H1 (cell line): Measurements from ENCODE around the gene PDRG1. TPM values are rescaled to one million over a fixed set of nuclear protein-coding genes. Genes with fewer than 3 reads are reported as not detected.

ENCODE experiments used
- CTCF ChIA-PET: fragments of 300-600 bp; sonication (Branson Sonifier 250); formaldehyde crosslinking; loops from one replicate; lab custom pipeline; 2021; ENCODE audit not compliant: partially characterized antibody; lab: Charles Lee
- POLR2A ChIA-PET: fragments of 300-600 bp; sonication (Branson Sonifier 250); formaldehyde crosslinking; loops from one replicate; lab custom pipeline; 2021; ENCODE audit warnings: inconsistent platforms; ENCODE audit not compliant: partially characterized antibody; lab: Charles Lee
- DNase-seq, 2 experiments: peaks; one replicate each; pipeline versions ENCODE4 v3.0.0 to v3.0.0-alpha.2; 2010 to 2022; ENCODE audit warnings: low spot score in 2 of 2, low read depth in 1 of 2, mixed read lengths in 1 of 2
- FAIRE-seq: peaks from 2 replicates; lab custom pipeline; 2011; peaks lifted over from hg19 to GRCh38; lab: Jason Lieb, UNC
- H2AFZ ChIP-seq: 2 replicates; pipeline ENCODE4 v1.8.1; 2012; ENCODE audit warnings: low read length, inconsistent platforms
- H2AK5ac ChIP-seq: 2 replicates; pipeline ENCODE4 v1.6.1; 2013; ENCODE audit warnings: low read depth, low read length
- H2BK120ac ChIP-seq: replicated peaks from 2 replicates; pipeline ENCODE3; 2013; ENCODE audit warnings: low read depth, low read length, inconsistent platforms
- H2BK12ac ChIP-seq: 2 replicates; pipeline ENCODE4 v1.6.1; 2013; ENCODE audit warnings: low read depth, low read length
- H2BK15ac ChIP-seq: 2 replicates; pipeline ENCODE4 v1.6.1; 2013; ENCODE audit warnings: low read length
- H2BK20ac ChIP-seq: 2 replicates; pipeline ENCODE4 v1.6.1; 2013; ENCODE audit warnings: low read length
- H2BK5ac ChIP-seq: 2 replicates; pipeline ENCODE4 v1.6.1; 2013; ENCODE audit warnings: low read depth, low read length
- H3K14ac ChIP-seq: 2 replicates; pipeline ENCODE4 v1.6.1; 2013; ENCODE audit warnings: inconsistent platforms; ENCODE audit not compliant: insufficient read length
- H3K18ac ChIP-seq: 2 replicates; pipeline ENCODE4 v1.6.1; 2013; ENCODE audit warnings: low read length; ENCODE audit errors: extremely low read depth
- H3K23ac ChIP-seq: 2 replicates; pipeline ENCODE4 v1.6.1; 2013; ENCODE audit warnings: inconsistent platforms; ENCODE audit not compliant: insufficient read length
- H3K23me2 ChIP-seq: 2 replicates; pipeline ENCODE4 v1.6.1; 2013; ENCODE audit warnings: low read depth, low read length
- H3K27ac ChIP-seq: 2 replicates; pipeline ENCODE4 v1.6.1; 2011; ENCODE audit warnings: low read depth, low read length, inconsistent platforms
- H3K27me3 ChIP-seq, 4 experiments: replicated peaks in 1 of 4; 1 replicate in 1 of 4; 2 replicates in 3 of 4; pipeline versions ENCODE4 v1.6.1 to v1.8.1; 2011 to 2013; ENCODE audit warnings: low read length in 3 of 4, mild to moderate bottlenecking in 3 of 4, inconsistent platforms in 2 of 4, mixed read lengths in 2 of 4, moderate library complexity in 1 of 4; ENCODE audit not compliant: control insufficient read depth in 3 of 4, insufficient read depth in 3 of 4; ENCODE audit errors: extremely low read depth in 1 of 4
- H3K36me3 ChIP-seq, 4 experiments: 2 replicates each; pipeline versions ENCODE4 v1.6.1 to v1.8.1; 2011 to 2013; ENCODE audit warnings: mild to moderate bottlenecking in 4 of 4, low read length in 3 of 4, moderate library complexity in 2 of 4, control low read depth in 1 of 4, inconsistent platforms in 1 of 4; ENCODE audit not compliant: insufficient read depth in 4 of 4, control insufficient read depth in 2 of 4
- H3K4ac ChIP-seq: replicated peaks from 2 replicates; pipeline ENCODE3; 2013; ENCODE audit warnings: low read length, low read depth, mixed read lengths, inconsistent platforms; ENCODE audit not compliant: insufficient read length
- H3K4me1 ChIP-seq, 4 experiments: replicated peaks in 1 of 4; 1 replicate in 1 of 4; 2 replicates in 3 of 4; pipeline versions ENCODE4 v1.6.1 to v1.8.1; 2011 to 2013; ENCODE audit warnings: low read length in 3 of 4, inconsistent platforms in 2 of 4, mixed read lengths in 1 of 4; ENCODE audit not compliant: insufficient read depth in 4 of 4, control insufficient read depth in 3 of 4
- H3K4me2 ChIP-seq, 2 experiments: 2 replicates each; pipeline versions ENCODE4 v1.6.1 to v1.8.1; 2011 to 2013; ENCODE audit warnings: low read depth in 2 of 2, low read length in 2 of 2, control low read depth in 1 of 2, inconsistent platforms in 1 of 2, mild to moderate bottlenecking in 1 of 2; ENCODE audit not compliant: insufficient read depth in 1 of 2
- H3K4me3 ChIP-seq, 4 experiments: fragments of 200-600, 300-600 bp in 1 of 4; sonication (generic), shearing (Covaris generic), sonication (Bioruptor Twin) in 1 of 4; 2 replicates each; pipeline versions ENCODE4 v1.5.1 to v1.8.1; 2011 to 2016; ENCODE audit warnings: low read length in 4 of 4, low read depth in 3 of 4, control low read depth in 2 of 4, inconsistent platforms in 2 of 4, mild to moderate bottlenecking in 2 of 4, mixed read lengths in 1 of 4, moderate library complexity in 1 of 4; ENCODE audit not compliant: insufficient read depth in 2 of 4; ENCODE audit errors: extremely low read depth in 1 of 4
- H3K56ac ChIP-seq: replicated peaks from 2 replicates; pipeline ENCODE3; 2013; ENCODE audit warnings: low read depth, mild to moderate bottlenecking, mixed read lengths, low read length, inconsistent platforms; ENCODE audit not compliant: insufficient read length
- H3K79me1 ChIP-seq: 2 replicates; pipeline ENCODE4 v1.6.1; 2013; ENCODE audit warnings: low read depth, low read length, control low read depth
- H3K79me2 ChIP-seq, 2 experiments: 2 replicates each; pipeline versions ENCODE4 v1.6.1 to v1.8.1; 2012 to 2013; ENCODE audit warnings: low read length in 2 of 2, mild to moderate bottlenecking in 2 of 2, inconsistent platforms in 1 of 2; ENCODE audit not compliant: insufficient read depth in 2 of 2, control insufficient read depth in 1 of 2
- H3K9ac ChIP-seq, 4 experiments: replicated peaks in 1 of 4; 1 replicate in 1 of 4; 2 replicates in 3 of 4; pipeline versions ENCODE4 v1.6.1 to v1.8.1; 2011 to 2013; ENCODE audit warnings: low read depth in 3 of 4, low read length in 3 of 4, control low read depth in 2 of 4, mild to moderate bottlenecking in 2 of 4, moderate library complexity in 2 of 4, inconsistent platforms in 1 of 4; ENCODE audit errors: extremely low read depth in 1 of 4
- H3K9me3 ChIP-seq, 2 experiments: 2 replicates each; pipeline versions ENCODE4 v1.6.1 to v1.8.1; 2012 to 2013; ENCODE audit warnings: mild to moderate bottlenecking in 2 of 2, moderate library complexity in 2 of 2, control low read depth in 1 of 2, inconsistent platforms in 1 of 2, low read depth in 1 of 2, low read length in 1 of 2, mixed read lengths in 1 of 2; ENCODE audit not compliant: insufficient read depth in 2 of 2
- H4K20me1 ChIP-seq, 2 experiments: replicated peaks in 1 of 2; 2 replicates each; pipeline versions ENCODE3 to v1.8.1; 2011 to 2013; ENCODE audit warnings: inconsistent platforms in 2 of 2, low read length in 2 of 2, mild to moderate bottlenecking in 1 of 2; ENCODE audit not compliant: insufficient read depth in 2 of 2, control insufficient read depth in 1 of 2
- H4K5ac ChIP-seq: 2 replicates; pipeline ENCODE4 v1.6.1; 2013; ENCODE audit warnings: low read length, low read depth, mixed read lengths, inconsistent platforms; ENCODE audit not compliant: insufficient read length
- H4K8ac ChIP-seq: 2 replicates; pipeline ENCODE4 v1.8.0; 2013; ENCODE audit warnings: mild to moderate bottlenecking, moderate library complexity, low read length, inconsistent platforms; ENCODE audit not compliant: insufficient read depth; ENCODE audit errors: extremely low read depth
- H4K91ac ChIP-seq: replicated peaks from 2 replicates; pipeline ENCODE3; 2013; ENCODE audit warnings: low read length, mixed read lengths, inconsistent platforms; ENCODE audit not compliant: insufficient read length
- ASH2L ChIP-seq: fragments of 200-600, 300-600 bp; sonication (generic); IDR thresholded peaks from one replicate; pipeline ENCODE4 v1.7.1; 2017; ENCODE audit warnings: low read length
- CHD1 ChIP-seq: IDR thresholded peaks from 2 replicates; pipeline ENCODE4 v1.6.1; 2012; ENCODE audit warnings: low read depth, low read length, improper control_type of control experiment
- CHD2 ChIP-seq: IDR thresholded peaks from 2 replicates; pipeline ENCODE4 v1.6.1; 2012; ENCODE audit warnings: low read length, improper control_type of control experiment
- CTBP2 ChIP-seq: IDR thresholded peaks from 2 replicates; pipeline ENCODE4 v1.7.0; 2011; ENCODE audit warnings: borderline replicate concordance, mild to moderate bottlenecking, moderate library complexity, mixed read lengths, low read length; ENCODE audit not compliant: insufficient read depth, insufficient read length
- GTF2F1 ChIP-seq: IDR thresholded peaks from 2 replicates; pipeline ENCODE4 v1.6.1; 2012; ENCODE audit warnings: low read depth, low read length, improper control_type of control experiment, borderline replicate concordance
- KDM1A ChIP-seq: fragments of 200-600, 300-600 bp; sonication (generic); IDR thresholded peaks from 2 replicates; pipeline ENCODE4 v1.7.1; 2016; ENCODE audit warnings: mild to moderate bottlenecking, low read length, borderline replicate concordance
- MAFK ChIP-seq: IDR thresholded peaks from 2 replicates; pipeline ENCODE4 v1.6.1; 2012; ENCODE audit warnings: low read depth, mild to moderate bottlenecking, improper control_type of control experiment, low read length
- TAF1 ChIP-seq: IDR thresholded peaks from 2 replicates; pipeline ENCODE4 v1.6.1; 2011; ENCODE audit warnings: mild to moderate bottlenecking, low read depth, low read length
- ZNF274 ChIP-seq: IDR thresholded peaks from 2 replicates; pipeline ENCODE4 v1.7.0; 2012; ENCODE audit warnings: low read length, borderline replicate concordance; ENCODE audit errors: extremely low read depth
- WGBS, 2 experiments: shearing (Covaris generic) in 1 of 2; methylation state at CpG; one replicate each; pipeline versions ENCODE4 v1.1.6 to v1.1.7; 2013 to 2015; ENCODE audit warnings: low lambda C conversion rate in 2 of 2, mixed read lengths in 2 of 2, inconsistent platforms in 1 of 2, low coverage in 1 of 2, missing lambda C conversion rate in 1 of 2; ENCODE audit not compliant: insufficient replicate concordance in 2 of 2, insufficient coverage in 1 of 2, insufficient read length in 1 of 2; ENCODE audit errors: extremely low coverage in 1 of 2, missing lambda C conversion rate in 1 of 2; 5-methylcytosine and 5-hydroxymethylcytosine counted together
- polyA plus RNA-seq, 7 experiments: library from polyadenylated mRNA; depleted of rRNA in 3 of 7; stranded (reverse) in 5 of 7; unstranded in 2 of 7; fragments of >200 nt in 5 of 7; fragments of 200-250 nt in 2 of 7; gene quantifications; 1 replicate in 5 of 7; 2 replicates in 1 of 7; 4 replicates in 1 of 7; pipeline versions ENCODE4 v1.2.1 to v1.2.3, GENCODE V29; 2011 to 2013; ENCODE audit warnings: missing spikeins in 2 of 7, mixed read lengths in 2 of 7
- total RNA-seq: library from RNA; stranded (reverse); fragmentation: NEBNext Ultra II Directional; extraction: Animal tissue kit (Norgen Biotek cat#: 25700); gene quantifications from 2 replicates; pipeline ENCODE4 v1.2.1, GENCODE V29; 2021

PDRG1 gene
- total and polyA plus RNA-seq, 2 of the 8 experiments (the other 6 are each of a cell fraction or from before 2014, with no cell fraction given): 14.2 to 20.8 TPM

- Histone ChIP-seq H2BK120ac (no peak overlapping the region), H3K4me2 (no peak overlapping the region), H4K20me1 (peaks cover 0 to 1% of the 10 kb centered on the region in 2 experiments), H3K27ac (no peak overlapping the region), H2AFZ (no peak overlapping the region), H3K14ac (no peak overlapping the region), H2BK5ac (no peak overlapping the region), H3K79me2 (no peaks in the 10 kb centered on the region), H4K5ac (no peak overlapping the region), H3K4ac (no peak overlapping the region), H2AK5ac (no peak overlapping the region), H3K36me3 (no peaks in the 10 kb centered on the region), H3K9ac (no peak overlapping the region), H2BK20ac (no peak overlapping the region), H3K4me3 (no peak overlapping the region), H2BK12ac (peak overlapping the region; percentile 23; the same call in 1 of the 2 replicates), H3K23ac (no peak overlapping the region), H3K9me3 (no peaks in the 10 kb centered on the region; a peak in 2 of 4 replicates), H3K27me3 (no peaks in the 10 kb centered on the region; a peak in 1 of 7 replicates), H3K18ac (no peak overlapping the region), H2BK15ac (no peak overlapping the region; the same call in 1 of the 2 replicates), H3K23me2 (no peaks in the 10 kb centered on the region; the same call in 1 of the 2 replicates), H3K4me1 (no peaks in the 10 kb centered on the region; a peak in 1 of 7 replicates), H4K91ac (no peak overlapping the region), H3K56ac (no peak overlapping the region), H3K79me1 (no peaks in the 10 kb centered on the region), H4K8ac (no peak overlapping the region)
- ChIA-PET CTCF (interaction anchor here (0.6 to 1.5 kb wide), 8 partner anchors 10 to 134 kb away, joined by 3 to 6 read pairs (median 4); no protein-coding TSS in a partner anchor), POLR2A (interaction anchor here (0.6 to 0.9 kb wide), 3 partner anchors 11 to 92 kb away, joined by 3 to 4 read pairs (median 3); partner anchors contain the start of gene XKR7)
- FAIRE-seq (no peak), DNase-seq (no peak)
- 82% methylated on average over 11 of the region's 11 CpGs; no CpG with 5 or more reads in 1 of the 2 experiments for WGBS, 2 experiments
- no peak for TF ChIP-seq MAFK
- TF ChIP-seq CHD2: no peak
- TF ChIP-seq CHD1: no peak
- TF ChIP-seq ZNF274: no peak
- no peak for TF ChIP-seq KDM1A
- TF ChIP-seq TAF1: no peak
- TF ChIP-seq CTBP2: no peak
- TF ChIP-seq ASH2L: no peak
- no peak for TF ChIP-seq GTF2F1
Measured at GRCh38 chr20:31956556-31957526, 5.0 kb upstream of the PDRG1 start.
